ENCODE data around the gene SERPINB12.

Gene SERPINB12

DNA sequence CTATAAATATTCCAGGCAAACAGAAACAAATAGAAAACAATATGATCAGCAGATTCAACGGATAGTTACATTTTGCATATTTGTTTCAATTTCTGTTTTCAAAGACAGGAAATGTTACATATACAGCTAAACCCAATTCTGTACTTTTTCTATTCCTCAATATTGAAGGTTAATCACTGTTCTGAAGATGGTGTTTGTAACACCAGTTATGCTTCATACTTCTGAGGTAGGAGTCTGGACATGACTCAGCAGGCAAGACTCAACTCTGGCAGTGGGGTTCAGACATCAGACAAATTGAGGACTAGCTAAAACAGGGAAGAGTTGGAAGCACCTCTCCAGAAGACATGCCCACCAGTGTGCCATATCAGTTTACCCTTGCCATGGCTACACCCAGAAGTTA lies 61.6 kb downstream of the SERPINB12 start:
- no peak for DNase-seq

DNA sequence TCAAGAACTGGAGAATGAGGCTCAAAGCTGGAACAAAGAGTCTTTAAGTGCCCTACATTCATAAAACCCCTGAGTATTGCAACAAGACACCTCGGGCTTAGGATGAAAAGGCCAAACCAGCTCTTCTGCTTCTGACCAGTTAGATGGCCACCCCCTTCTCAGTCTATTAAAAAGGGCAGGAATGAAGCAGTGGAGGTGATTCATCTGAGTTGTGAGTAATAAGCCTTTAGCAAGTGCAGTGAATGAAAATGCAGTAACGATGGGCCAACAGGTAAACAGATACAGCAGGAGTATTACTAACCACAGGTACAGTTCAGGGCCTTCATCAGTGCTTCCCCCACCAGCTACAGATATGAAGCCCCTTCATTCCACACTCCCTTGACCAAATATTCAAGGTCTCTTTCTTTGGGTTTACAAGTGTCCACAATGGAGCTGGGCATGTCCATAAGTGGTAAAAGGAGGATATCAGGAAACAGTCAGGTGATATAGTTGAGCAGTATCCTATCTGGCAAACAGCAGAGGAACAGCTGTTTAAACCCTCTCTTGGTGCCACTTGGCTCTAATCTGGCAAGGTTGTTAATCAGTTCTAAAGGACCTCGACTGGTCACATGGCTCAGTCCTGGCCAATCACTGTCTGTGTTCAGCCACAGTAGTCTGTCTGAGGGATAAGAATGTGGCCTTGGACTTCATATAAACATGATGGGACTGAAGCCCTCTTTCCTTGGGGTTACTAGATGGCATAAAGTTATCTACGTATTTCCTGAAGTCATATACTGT lies 62.8 kb downstream of the SERPINB12 start:
- no peak for DNase-seq

DNA sequence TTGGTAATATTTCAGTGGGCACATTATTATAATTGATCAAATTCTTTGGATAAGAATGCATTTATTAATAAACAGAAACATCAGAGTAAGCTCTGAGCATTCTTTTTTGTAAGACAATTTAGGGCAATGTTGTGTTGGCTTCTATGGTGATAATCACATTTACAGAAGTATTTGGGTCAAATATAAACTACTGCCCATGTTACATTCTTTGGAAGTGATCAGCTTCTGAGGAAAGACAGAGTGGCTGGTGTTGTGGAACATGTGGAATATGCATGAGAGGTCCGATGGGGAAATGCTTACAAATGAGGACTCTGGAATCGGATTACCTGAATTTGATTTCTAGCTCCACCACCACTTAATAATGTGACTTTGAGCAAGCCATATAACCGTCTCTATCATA lies 64.4 kb downstream of the SERPINB12 start:
- no peak for DNase-seq

DNA sequence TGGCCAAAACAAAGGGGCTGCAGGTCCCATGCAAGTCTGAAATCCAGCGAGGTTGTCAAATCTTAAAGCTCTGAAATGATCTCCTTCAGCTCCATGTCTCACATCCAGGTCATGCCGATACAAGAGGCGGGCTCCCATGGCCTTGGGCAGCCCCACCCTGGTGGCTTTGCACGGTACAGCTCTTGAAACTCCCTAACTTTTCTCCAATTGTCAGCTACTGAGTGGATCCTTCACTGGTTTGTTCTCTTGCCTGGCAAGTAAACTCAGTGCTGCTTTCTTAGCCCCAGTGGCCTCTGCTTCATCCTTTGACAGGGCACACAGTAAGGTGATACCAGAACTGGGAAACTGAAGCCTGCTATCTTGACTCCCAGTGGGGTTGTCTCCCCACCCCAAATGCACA lies 71.3 kb downstream of the SERPINB12 start:
- no peak for DNase-seq

DNA sequence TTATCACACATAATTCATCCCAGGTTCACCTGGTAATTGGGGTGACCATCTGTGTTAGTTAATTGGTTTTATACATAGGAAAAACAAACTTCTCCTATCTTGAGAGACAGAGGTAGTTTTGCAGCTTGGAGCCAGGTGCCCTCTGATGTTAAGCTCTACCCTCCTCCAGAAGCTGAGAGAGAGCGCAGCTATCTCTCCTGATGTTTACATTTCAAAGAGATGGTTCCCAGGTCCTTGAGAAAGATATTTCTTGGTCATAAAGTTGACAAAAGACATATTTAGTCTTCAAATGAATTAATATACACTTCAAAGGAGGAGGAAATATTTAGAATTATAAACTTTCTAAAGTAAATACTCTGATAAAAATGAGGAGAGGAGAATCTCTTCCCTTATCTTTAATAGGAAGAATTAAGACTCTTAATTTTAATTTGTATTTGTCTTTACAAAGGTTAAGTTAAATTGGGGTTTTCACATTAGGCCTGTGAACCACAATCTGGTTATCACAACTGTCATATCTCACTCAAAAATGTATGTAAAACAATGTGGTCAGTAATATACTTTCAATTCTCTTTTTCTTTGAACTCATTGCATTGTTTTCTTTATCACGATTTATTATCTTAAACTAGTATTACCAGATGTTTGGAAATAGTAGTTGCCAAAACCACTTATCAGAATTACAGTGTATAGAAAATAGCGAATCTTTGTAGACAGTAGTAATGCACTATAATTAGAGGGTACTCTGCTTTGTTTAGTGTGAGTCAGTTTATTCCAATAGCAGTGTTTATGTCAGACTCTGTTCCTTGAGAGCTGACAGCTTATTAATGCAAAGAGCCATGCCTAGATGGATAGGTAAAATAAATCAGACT lies 75.1 kb downstream of the SERPINB12 start:
- no peak for DNase-seq

DNA sequence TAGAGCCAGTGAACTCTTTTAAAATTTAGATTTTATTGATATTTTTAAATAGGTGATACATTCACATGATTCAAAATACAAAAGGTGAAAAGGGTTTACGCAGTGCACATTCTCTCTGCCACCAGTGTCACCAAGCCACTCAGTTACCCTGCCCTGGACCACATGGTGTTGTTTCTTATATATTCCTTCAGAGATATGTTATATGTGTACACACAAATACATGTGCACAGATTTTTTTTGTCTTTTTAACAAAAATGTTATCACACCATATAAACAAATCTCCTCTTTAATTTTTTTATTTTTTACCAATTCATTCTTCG lies 75.7 kb downstream of the SERPINB12 start:
- no peak for DNase-seq
